Endothelial cell of umbilical vein (primary cell): ENCODE data around the gene USH2A.

Experiments
- EZH2 ChIP-seq: IDR thresholded peaks from 2 replicates; pipeline ENCODE4 v1.6.1; 2012; ENCODE audit warnings: borderline replicate concordance, low read depth, mild to moderate bottlenecking, moderate library complexity, low read length, inconsistent platforms; ENCODE audit not compliant: severe bottlenecking
- JUN ChIP-seq: IDR thresholded peaks from 2 replicates; pipeline ENCODE4 v1.6.1; 2011; ENCODE audit warnings: borderline replicate concordance, low read depth; ENCODE audit not compliant: insufficient read length, insufficient read depth
- MAX ChIP-seq: IDR thresholded peaks from 2 replicates; pipeline ENCODE4 v1.6.1; 2011; ENCODE audit not compliant: insufficient read depth, insufficient read length
- MYC ChIP-seq: IDR thresholded peaks from one replicate; pipeline ENCODE4 v1.6.1; 2011; ENCODE audit warnings: mild to moderate bottlenecking, low read depth, low read length
- POLR2A ChIP-seq: IDR thresholded peaks from 2 replicates; pipeline ENCODE4 v1.6.1; 2012; ENCODE audit warnings: low read depth, mild to moderate bottlenecking, control low read depth, low read length
- POLR2AphosphoS5 ChIP-seq: IDR thresholded peaks from 2 replicates; pipeline ENCODE4 v1.6.1; 2012; ENCODE audit warnings: low read depth, mild to moderate bottlenecking, control low read depth, low read length, moderate library complexity; ENCODE audit not compliant: insufficient read depth
- TF ChIP-seq, protein P1 (sequence below), 2 donors: IDR thresholded peaks; 1 replicate in 1 of 2; 2 replicates in 1 of 2; pipeline ENCODE4 v1.5.1; 2011; ENCODE audit warnings: low read length in 2 of 2, mild to moderate bottlenecking in 2 of 2, moderate library complexity in 2 of 2, control low read depth in 1 of 2, inconsistent platforms in 1 of 2, low read depth in 1 of 2; ENCODE audit not compliant: insufficient read depth in 1 of 2; ENCODE audit errors: extremely low read depth in 1 of 2

- TF ChIP-seq, protein P1, sequence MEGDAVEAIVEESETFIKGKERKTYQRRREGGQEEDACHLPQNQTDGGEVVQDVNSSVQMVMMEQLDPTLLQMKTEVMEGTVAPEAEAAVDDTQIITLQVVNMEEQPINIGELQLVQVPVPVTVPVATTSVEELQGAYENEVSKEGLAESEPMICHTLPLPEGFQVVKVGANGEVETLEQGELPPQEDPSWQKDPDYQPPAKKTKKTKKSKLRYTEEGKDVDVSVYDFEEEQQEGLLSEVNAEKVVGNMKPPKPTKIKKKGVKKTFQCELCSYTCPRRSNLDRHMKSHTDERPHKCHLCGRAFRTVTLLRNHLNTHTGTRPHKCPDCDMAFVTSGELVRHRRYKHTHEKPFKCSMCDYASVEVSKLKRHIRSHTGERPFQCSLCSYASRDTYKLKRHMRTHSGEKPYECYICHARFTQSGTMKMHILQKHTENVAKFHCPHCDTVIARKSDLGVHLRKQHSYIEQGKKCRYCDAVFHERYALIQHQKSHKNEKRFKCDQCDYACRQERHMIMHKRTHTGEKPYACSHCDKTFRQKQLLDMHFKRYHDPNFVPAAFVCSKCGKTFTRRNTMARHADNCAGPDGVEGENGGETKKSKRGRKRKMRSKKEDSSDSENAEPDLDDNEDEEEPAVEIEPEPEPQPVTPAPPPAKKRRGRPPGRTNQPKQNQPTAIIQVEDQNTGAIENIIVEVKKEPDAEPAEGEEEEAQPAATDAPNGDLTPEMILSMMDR (IDR thresholded peaks at IDR 0.05; ENCODE audit: extremely low read depth in 1 of 2, insufficient read depth in 1 of 2, low read depth in 1 of 2, low read length in 2 of 2), result no peak
- no peak for TF ChIP-seq POLR2A
- TF ChIP-seq EZH2, result no peak
- TF ChIP-seq POLR2AphosphoS5, result no peak
- TF ChIP-seq JUN, result no peak
- no peak for TF ChIP-seq MYC
- no peak for TF ChIP-seq MAX
These were observed 282.3 kb downstream of the USH2A start for GRCh38 chr1:216140730-216141524.
